ENCODE results near the gene BAZ2B.

BAZ2B gene

DNA sequence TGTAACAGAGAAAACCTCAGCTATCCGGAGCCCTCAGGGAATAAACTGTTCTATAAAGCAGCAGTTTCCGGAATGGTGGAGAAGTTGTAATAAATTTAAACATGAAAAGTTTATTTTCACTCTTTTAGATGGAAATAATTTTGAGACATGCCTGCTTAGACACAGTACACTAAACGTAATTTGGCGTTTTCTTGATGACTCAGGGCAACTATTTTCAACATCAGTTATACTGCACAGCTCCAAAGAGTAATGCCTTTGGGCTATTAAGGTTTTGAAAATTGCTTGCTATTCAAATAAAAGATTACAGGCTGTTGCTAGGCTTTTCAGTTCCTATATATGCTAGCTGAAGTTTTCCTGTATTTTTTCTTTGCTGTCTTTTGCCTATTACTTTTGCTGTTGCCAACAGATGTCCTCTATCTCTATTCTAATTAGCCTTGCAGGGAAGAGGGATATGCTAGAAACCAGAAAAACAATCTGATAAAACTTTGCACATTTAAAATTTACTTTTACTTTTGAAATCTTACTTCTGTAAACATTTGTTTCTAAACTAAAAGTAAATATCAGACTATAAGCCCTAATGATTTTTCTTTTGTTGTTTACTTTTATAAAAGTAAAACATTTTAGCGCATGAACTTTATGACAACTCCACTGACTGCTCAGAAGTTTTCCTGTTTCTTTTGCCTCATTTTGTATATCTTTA is 216.5 kb downstream of the BAZ2B start:
- H3K4me1 ChIP-seq (ENCODE audit: control insufficient read depth in 1 of 2, insufficient read depth in 2 of 2, low read length in 2 of 2) = no peaks in the 10 kb centered on the region
- peaks cover 3 to 11% of the 10 kb centered on the region in 2 donors for H3K36me3 ChIP-seq (ENCODE audit: control insufficient read depth in 1 of 2, insufficient read depth in 2 of 2, low read length in 2 of 2)
- no peaks in the 10 kb centered on the region for H3K27me3 ChIP-seq (ENCODE audit: low read depth, low read length)
- H3K4me3 ChIP-seq (ENCODE audit: low read depth in 1 of 2, low read length in 2 of 2) = no peak overlapping the region
- H3K9me3 ChIP-seq (ENCODE audit: control insufficient read depth in 1 of 2, low read length in 2 of 2) = no peaks in the 10 kb centered on the region
- no peak overlapping the region for H3K27ac ChIP-seq (ENCODE audit: low read length)

DNA sequence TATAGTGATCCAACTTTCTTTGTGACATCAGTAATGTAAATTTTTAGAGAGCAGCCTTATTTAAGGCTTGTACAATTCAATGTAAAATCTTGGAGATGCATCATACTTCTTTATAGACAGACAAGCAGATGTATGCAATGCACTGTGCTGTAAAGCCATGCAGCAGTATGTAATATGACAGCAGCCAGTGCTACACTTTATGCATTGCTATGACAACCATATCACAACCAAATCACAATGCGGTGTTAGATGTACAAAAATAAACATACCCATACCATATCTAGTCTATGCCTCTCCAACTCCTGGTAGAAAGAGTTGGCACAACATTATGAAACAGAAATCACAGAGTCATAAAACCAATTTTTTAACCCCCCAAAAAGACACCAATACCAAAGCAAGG is 219.5 kb downstream of the BAZ2B start:
- Histone ChIP-seq H3K27ac (ENCODE audit: low read length) (no peak overlapping the region), H3K27me3 (ENCODE audit: low read depth, low read length) (no peaks in the 10 kb centered on the region), H3K4me3 (ENCODE audit: low read depth in 1 of 2, low read length in 2 of 2) (no peak overlapping the region), H3K9me3 (ENCODE audit: control insufficient read depth in 1 of 2, low read length in 2 of 2) (no peaks in the 10 kb centered on the region), H3K4me1 (ENCODE audit: control insufficient read depth in 1 of 2, insufficient read depth in 2 of 2, low read length in 2 of 2) (no peaks in the 10 kb centered on the region), H3K36me3 (ENCODE audit: control insufficient read depth in 1 of 2, insufficient read depth in 2 of 2, low read length in 2 of 2) (peaks cover 5 to 24% of the 10 kb centered on the region in 2 donors)

DNA sequence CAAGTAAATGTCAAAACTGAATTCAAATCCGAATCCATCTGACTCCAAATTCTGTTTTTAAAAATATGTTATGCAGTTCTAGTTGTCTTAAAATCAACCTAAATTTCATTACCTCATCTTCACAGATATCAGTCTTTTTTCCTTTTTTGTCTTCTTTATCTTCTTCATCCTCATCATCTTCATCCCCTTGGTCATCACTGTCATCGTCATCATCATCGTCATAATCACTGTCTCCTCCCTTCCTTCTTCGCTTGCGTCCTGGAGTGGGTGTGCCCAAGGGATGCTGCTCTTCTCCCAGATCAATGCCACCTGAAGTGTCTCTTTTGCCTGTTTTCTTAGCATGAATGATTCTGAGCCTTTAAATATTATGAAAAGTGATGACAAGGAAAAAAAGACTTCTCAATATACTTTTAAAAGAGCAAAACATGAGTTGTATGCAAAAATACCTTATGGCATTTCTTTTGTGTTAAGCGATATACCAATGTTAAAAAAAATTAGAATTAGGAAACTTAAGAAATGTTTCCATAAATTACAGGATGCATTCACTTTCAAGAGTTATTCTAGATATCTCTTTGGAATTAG is 233.8 kb downstream of the BAZ2B start:
- H3K4me3 ChIP-seq (ENCODE audit: low read depth in 1 of 2, low read length in 2 of 2) = no peak overlapping the region
- H3K4me1 ChIP-seq (ENCODE audit: control insufficient read depth in 1 of 2, insufficient read depth in 2 of 2, low read length in 2 of 2) = no peaks in the 10 kb centered on the region
- peaks cover 36 to 42% of the 10 kb centered on the region in 2 donors for H3K36me3 ChIP-seq (ENCODE audit: control insufficient read depth in 1 of 2, insufficient read depth in 2 of 2, low read length in 2 of 2)
- no peaks in the 10 kb centered on the region for H3K27me3 ChIP-seq (ENCODE audit: low read depth, low read length)
- no peak overlapping the region for H3K27ac ChIP-seq (ENCODE audit: low read length)
- no peaks in the 10 kb centered on the region for H3K9me3 ChIP-seq (ENCODE audit: control insufficient read depth in 1 of 2, low read length in 2 of 2)

DNA sequence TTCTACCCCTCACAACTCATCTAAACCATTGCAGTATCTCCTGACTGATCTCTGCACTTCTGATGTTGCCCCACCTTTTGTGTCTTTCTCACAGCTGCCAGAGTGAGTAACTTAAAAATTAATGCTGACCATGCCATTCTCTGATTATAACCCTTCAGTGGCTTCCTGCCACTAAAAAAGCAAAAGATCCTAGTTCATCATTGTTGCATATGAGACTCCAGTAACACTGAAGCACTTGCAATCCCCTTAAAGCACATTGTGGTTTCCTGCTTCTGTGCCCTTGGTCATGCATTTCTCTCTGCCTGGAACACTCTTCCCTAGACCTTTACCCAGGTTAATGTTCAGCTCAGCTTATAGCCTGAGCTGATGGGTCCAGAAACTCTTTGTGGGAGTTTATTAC is 234.8 kb downstream of the BAZ2B start:
- no peaks in the 10 kb centered on the region for H3K27me3 ChIP-seq (ENCODE audit: low read depth, low read length)
- H3K4me3 ChIP-seq (ENCODE audit: low read depth in 1 of 2, low read length in 2 of 2) = no peak overlapping the region
- H3K9me3 ChIP-seq (ENCODE audit: control insufficient read depth in 1 of 2, low read length in 2 of 2) = no peaks in the 10 kb centered on the region
- H3K4me1 ChIP-seq (ENCODE audit: control insufficient read depth in 1 of 2, insufficient read depth in 2 of 2, low read length in 2 of 2) = no peaks in the 10 kb centered on the region
- peaks cover 36 to 42% of the 10 kb centered on the region in 2 donors for H3K36me3 ChIP-seq (ENCODE audit: control insufficient read depth in 1 of 2, insufficient read depth in 2 of 2, low read length in 2 of 2)
- no peak overlapping the region for H3K27ac ChIP-seq (ENCODE audit: low read length)

DNA sequence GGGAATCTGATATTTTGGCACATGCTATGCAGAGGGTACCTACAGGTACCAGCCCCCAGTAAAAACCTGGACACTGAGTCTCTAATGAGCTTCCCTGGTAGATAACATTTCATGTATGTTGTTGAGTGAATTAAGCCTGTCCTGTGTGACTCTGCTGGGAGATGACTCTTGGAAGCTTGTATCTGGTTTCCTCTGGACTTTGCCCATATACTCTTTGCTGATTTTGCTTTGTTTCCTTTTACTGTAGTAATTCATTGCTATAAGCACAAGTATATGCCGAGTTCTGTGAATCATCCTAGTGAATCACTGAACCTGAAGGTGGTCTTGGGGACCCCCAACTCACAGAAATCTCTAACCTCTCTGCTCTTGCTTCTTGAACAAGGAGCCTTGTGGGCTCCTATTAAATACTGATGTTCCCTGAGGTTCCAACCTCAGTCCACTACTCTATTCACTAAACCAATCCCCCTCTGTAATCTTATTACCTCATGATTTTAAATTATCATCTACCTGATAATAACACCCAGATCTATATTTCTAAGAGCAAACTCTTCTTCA is 235.6 kb downstream of the BAZ2B start:
- Histone ChIP-seq H3K4me3 (ENCODE audit: low read depth in 1 of 2, low read length in 2 of 2) (no peak overlapping the region), H3K9me3 (ENCODE audit: control insufficient read depth in 1 of 2, low read length in 2 of 2) (no peaks in the 10 kb centered on the region), H3K27me3 (ENCODE audit: low read depth, low read length) (no peaks in the 10 kb centered on the region), H3K36me3 (ENCODE audit: control insufficient read depth in 1 of 2, insufficient read depth in 2 of 2, low read length in 2 of 2) (peaks cover 30 to 36% of the 10 kb centered on the region in 2 donors), H3K4me1 (ENCODE audit: control insufficient read depth in 1 of 2, insufficient read depth in 2 of 2, low read length in 2 of 2) (no peaks in the 10 kb centered on the region), H3K27ac (ENCODE audit: low read length) (no peak overlapping the region)

DNA sequence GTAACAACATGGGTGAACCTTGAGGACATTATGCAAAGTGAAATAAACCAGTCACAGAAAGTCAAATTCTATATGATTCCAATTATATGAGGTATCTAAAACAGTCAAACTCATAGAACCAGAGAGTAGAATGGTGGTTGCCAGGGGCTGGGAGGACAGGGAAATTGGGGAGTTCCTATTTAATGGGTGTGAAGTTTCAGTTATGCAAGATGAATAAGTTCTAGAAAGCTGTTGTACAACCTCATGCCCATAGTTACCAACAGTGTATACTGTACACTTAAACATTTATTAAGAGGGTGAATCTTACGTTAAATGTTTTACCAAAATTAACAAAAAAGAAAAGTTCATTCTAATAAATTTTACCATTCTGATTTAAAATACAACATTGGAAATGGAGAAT is 237.2 kb downstream of the BAZ2B start:
- H3K4me1 ChIP-seq (ENCODE audit: control insufficient read depth in 1 of 2, insufficient read depth in 2 of 2, low read length in 2 of 2) = no peaks in the 10 kb centered on the region
- no peak overlapping the region for H3K27ac ChIP-seq (ENCODE audit: low read length)
- no peak overlapping the region for H3K4me3 ChIP-seq (ENCODE audit: low read depth in 1 of 2, low read length in 2 of 2)
- no peaks in the 10 kb centered on the region for H3K9me3 ChIP-seq (ENCODE audit: control insufficient read depth in 1 of 2, low read length in 2 of 2)
- H3K27me3 ChIP-seq (ENCODE audit: low read depth, low read length) = no peaks in the 10 kb centered on the region
- peaks cover 22 to 33% of the 10 kb centered on the region in 2 donors for H3K36me3 ChIP-seq (ENCODE audit: control insufficient read depth in 1 of 2, insufficient read depth in 2 of 2, low read length in 2 of 2)

DNA sequence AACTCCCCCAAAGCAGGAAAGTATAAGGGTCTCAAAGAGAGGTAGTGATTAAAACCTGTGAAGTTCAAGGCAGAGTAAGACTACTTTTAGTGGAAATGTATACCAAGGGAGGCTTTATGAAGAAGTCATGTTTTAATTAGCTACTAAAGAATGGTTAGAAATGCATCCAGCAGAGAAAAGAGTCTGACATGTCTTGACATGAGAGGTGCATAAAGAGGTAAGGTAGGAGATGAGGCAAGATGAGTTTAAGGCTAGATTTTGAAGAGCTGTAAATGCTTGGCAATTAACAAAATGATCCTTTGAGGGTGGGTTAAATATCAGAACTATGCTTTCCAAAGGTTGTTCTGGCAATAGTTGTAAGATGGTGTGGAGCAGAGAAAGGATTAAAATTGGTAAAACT is 241.1 kb downstream of the BAZ2B start:
- no peaks in the 10 kb centered on the region for H3K9me3 ChIP-seq (ENCODE audit: control insufficient read depth in 1 of 2, low read length in 2 of 2)
- H3K36me3 ChIP-seq (ENCODE audit: control insufficient read depth in 1 of 2, insufficient read depth in 2 of 2, low read length in 2 of 2) = peaks cover 18 to 41% of the 10 kb centered on the region in 2 donors
- H3K27me3 ChIP-seq (ENCODE audit: low read depth, low read length) = no peaks in the 10 kb centered on the region
- no peak overlapping the region for H3K27ac ChIP-seq (ENCODE audit: low read length)
- H3K4me1 ChIP-seq (ENCODE audit: control insufficient read depth in 1 of 2, insufficient read depth in 2 of 2, low read length in 2 of 2) = no peaks in the 10 kb centered on the region
- no peak overlapping the region for H3K4me3 ChIP-seq (ENCODE audit: low read depth in 1 of 2, low read length in 2 of 2)

DNA sequence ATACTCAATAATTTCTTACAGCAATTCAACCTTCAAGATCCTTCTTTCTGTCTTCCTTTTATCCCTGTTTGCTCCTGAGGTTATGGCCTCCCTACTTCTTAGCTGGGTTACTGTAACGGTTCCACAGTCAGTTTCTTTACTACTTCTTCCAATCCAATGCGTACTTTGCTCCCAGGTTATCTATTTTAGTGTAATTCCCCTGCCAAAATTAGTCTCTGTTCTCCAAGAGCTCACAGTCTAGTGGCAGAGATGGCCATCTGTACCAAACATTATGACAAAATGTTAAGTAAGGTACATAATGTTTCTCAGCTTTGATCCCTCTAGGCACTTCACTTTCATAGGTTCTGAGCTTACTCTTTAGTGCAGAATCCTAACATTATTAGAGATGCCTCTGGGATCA is 244.8 kb downstream of the BAZ2B start:
- H3K9me3 ChIP-seq (ENCODE audit: control insufficient read depth in 1 of 2, low read length in 2 of 2) = no peaks in the 10 kb centered on the region
- no peaks in the 10 kb centered on the region for H3K27me3 ChIP-seq (ENCODE audit: low read depth, low read length)
- no peaks in the 10 kb centered on the region for H3K4me1 ChIP-seq (ENCODE audit: control insufficient read depth in 1 of 2, insufficient read depth in 2 of 2, low read length in 2 of 2)
- no peak overlapping the region for H3K27ac ChIP-seq (ENCODE audit: low read length)
- H3K4me3 ChIP-seq (ENCODE audit: low read depth in 1 of 2, low read length in 2 of 2) = no peak overlapping the region
- peaks cover 34 to 57% of the 10 kb centered on the region in 2 donors for H3K36me3 ChIP-seq (ENCODE audit: control insufficient read depth in 1 of 2, insufficient read depth in 2 of 2, low read length in 2 of 2)

DNA sequence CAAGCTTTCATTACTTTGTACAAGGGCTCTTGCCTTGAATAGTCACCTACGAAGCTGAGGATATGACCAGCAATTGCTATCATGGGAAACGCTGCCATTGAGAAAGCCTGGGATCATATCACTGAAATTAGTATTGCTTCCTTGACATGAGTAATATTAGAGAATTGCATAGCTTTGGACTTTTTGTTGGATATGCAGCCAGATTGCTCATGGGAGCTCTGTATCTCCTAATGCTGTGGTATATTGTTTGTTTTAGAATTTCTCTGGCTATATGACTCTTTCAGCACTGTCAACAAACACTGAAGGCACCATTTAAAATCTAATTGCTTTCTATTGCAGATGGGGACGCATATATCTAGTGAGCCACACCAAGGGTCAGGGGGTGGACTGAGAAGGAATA is 249.8 kb downstream of the BAZ2B start:
- Histone ChIP-seq H3K9me3 (ENCODE audit: control insufficient read depth in 1 of 2, low read length in 2 of 2) (no peaks in the 10 kb centered on the region), H3K4me1 (ENCODE audit: control insufficient read depth in 1 of 2, insufficient read depth in 2 of 2, low read length in 2 of 2) (no peaks in the 10 kb centered on the region), H3K4me3 (ENCODE audit: low read depth in 1 of 2, low read length in 2 of 2) (no peak overlapping the region), H3K27me3 (ENCODE audit: low read depth, low read length) (no peaks in the 10 kb centered on the region), H3K27ac (ENCODE audit: low read length) (no peak overlapping the region), H3K36me3 (ENCODE audit: control insufficient read depth in 1 of 2, insufficient read depth in 2 of 2, low read length in 2 of 2) (peaks cover 58 to 75% of the 10 kb centered on the region in 2 donors)

DNA sequence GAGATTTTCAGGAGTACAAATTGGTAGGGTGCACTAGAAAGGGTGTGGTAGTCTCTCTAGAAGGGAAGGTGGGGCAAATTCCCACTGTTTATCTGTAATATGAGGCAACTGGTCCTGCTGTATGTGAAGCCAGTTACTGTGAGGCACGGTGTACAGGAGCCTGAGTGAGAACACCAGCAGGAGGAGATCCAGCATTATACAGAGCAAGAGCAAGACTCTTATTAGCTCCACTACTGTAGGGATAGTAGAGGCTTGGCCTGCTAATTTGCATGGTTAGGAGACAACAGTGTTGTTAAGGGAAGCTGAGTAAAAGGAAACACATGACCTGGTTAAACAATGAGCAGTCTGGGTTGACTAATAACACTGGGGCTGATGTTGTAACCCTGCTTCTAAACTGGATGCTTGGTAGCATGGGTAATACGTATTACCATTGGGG is 253.5 kb downstream of the BAZ2B start:
- H3K27ac ChIP-seq (ENCODE audit: low read length) = no peak overlapping the region
- no peak overlapping the region for H3K4me3 ChIP-seq (ENCODE audit: low read depth in 1 of 2, low read length in 2 of 2)
- H3K9me3 ChIP-seq (ENCODE audit: control insufficient read depth in 1 of 2, low read length in 2 of 2) = no peaks in the 10 kb centered on the region
- peaks cover 44 to 52% of the 10 kb centered on the region in 2 donors for H3K36me3 ChIP-seq (ENCODE audit: control insufficient read depth in 1 of 2, insufficient read depth in 2 of 2, low read length in 2 of 2)
- H3K27me3 ChIP-seq (ENCODE audit: low read depth, low read length) = no peaks in the 10 kb centered on the region
- no peaks in the 10 kb centered on the region for H3K4me1 ChIP-seq (ENCODE audit: control insufficient read depth in 1 of 2, insufficient read depth in 2 of 2, low read length in 2 of 2)

DNA sequence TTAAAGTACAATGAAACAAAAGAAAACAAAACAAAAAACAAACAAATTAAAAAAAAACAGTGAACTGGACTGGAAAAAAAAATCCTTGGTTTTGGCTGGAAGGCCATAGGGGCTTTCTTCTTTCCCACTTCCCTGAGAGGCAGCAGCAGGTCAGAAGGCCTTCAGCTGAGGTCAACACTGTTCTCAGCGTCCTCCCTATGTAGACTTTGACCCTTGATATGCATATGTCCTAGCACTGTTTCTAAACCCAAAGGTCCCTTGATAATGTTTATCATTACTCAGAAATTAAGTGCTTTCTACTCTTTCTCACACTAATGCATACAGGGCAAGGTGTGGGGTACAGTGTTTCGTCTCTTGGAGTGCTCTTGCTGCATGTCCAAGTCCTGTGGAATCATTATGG is 254.3 kb downstream of the BAZ2B start:
- H3K27me3 ChIP-seq (ENCODE audit: low read depth, low read length) = no peaks in the 10 kb centered on the region

More for the DNA sequence above, 254.3 kb downstream of the BAZ2B start:
- H3K9me3 ChIP-seq (ENCODE audit: control insufficient read depth in 1 of 2, low read length in 2 of 2) = no peaks in the 10 kb centered on the region
- no peaks in the 10 kb centered on the region for H3K4me1 ChIP-seq (ENCODE audit: control insufficient read depth in 1 of 2, insufficient read depth in 2 of 2, low read length in 2 of 2)
- H3K4me3 ChIP-seq (ENCODE audit: low read depth in 1 of 2, low read length in 2 of 2) = no peak overlapping the region
- peaks cover 41 to 51% of the 10 kb centered on the region in 2 donors for H3K36me3 ChIP-seq (ENCODE audit: control insufficient read depth in 1 of 2, insufficient read depth in 2 of 2, low read length in 2 of 2)
- H3K27ac ChIP-seq (ENCODE audit: low read length) = no peak overlapping the region
